AG04450 (cell line): Measurements from ENCODE around the gene ADAM15. TPM values are rescaled to one million over a fixed set of nuclear protein-coding genes. Genes with fewer than 3 reads are reported as not detected.

ENCODE experiments used
- CTCF ChIA-PET: fragments of 300-600, 350-600 bp; formaldehyde crosslinking; extraction: SDS; loops from one replicate; lab custom pipeline; 2022; ENCODE audit warnings: antibody characterized with exemption, inconsistent platforms; lab: Charles Lee
- POLR2A ChIA-PET: fragments of 350-600 bp; formaldehyde crosslinking; extraction: SDS; loops from one replicate; lab custom pipeline; 2021; ENCODE audit warnings: antibody characterized with exemption, inconsistent platforms; lab: Yijun Ruan, JAX
- DNase-seq: peaks from one replicate; pipeline ENCODE4 v3.0.0-alpha.2; 2011; ENCODE audit warnings: low read depth, low spot score
- H3K27ac ChIP-seq: one replicate; pipeline ENCODE4 v1.5.1; 2012; ENCODE audit warnings: low read depth, low read length, control low read depth
- H3K27me3 ChIP-seq: one replicate; pipeline ENCODE4 v1.6.0; 2012; ENCODE audit warnings: low read length; ENCODE audit not compliant: control insufficient read depth, insufficient read depth
- H3K4me3 ChIP-seq: 2 replicates; pipeline ENCODE4 v1.5.1; 2011; ENCODE audit warnings: mild to moderate bottlenecking, low read depth, low read length, control low read depth
- H3K9me3 ChIP-seq: 2 replicates; pipeline ENCODE4 v1.5.1; 2012; ENCODE audit warnings: low read length; ENCODE audit not compliant: control insufficient read depth, insufficient read depth
- polyA plus RNA-seq: library from polyadenylated mRNA; depleted of rRNA; stranded (reverse); fragments of >200 nt; gene quantifications from 2 replicates; pipeline ENCODE4 v1.2.3, GENCODE V29; 2011
- TF ChIP-seq, protein P1 (sequence below): IDR thresholded peaks from 2 replicates; pipeline ENCODE4 v1.5.1; 2011; ENCODE audit warnings: low read depth, low read length, control low read depth, inconsistent platforms

Gene ADAM15
- polyA plus RNA-seq, 1 experiment, result 25.9 TPM

DNA sequence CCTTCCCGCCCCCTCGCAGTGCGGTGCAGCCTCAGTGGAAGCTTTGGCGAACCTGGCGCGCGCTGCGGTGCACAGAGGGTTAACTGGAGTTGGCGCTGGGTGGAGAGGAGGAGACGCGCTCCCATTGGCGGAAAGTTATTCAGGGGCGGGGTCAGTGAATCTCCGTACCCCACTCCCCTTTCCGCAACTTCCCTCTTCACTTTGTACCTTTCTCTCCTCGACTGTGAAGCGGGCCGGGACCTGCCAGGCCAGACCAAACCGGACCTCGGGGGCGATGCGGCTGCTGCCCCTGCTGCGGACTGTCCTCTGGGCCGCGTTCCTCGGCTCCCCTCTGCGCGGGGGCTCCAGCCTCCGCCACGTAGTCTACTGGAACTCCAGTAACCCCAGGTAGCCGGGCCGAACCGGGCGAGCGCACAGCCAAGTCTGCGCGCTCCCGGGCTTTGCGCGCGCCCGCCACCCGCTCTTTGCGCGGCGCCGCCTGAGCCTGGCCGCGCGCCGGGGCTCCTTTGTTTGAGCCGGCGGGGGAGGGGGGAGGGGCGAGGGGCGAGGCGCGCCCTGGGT lies 12.5 kb downstream of the ADAM15 start, which contains the start of gene EFNA4:
Gene EFNA4, plus strand, starts transcription at position 191 of the 561 bp plus-strand sequence. Its CDS starts 84 bp downstream, at position 275.
- H3K27ac ChIP-seq, result peak within 1 kb of the TSS; percentile 80
- no peaks in the 10 kb centered on the region for H3K27me3 ChIP-seq
- POLR2A ChIA-PET, result interaction anchor here (0.6 to 0.8 kb wide), 2 partner anchors 15 to 70 kb away, joined by 3 read pairs; partner anchors contain the start of genes EFNA3 and LENEP
- H3K9me3 ChIP-seq, result no peaks in the 10 kb centered on the region
- peak within 1 kb of the TSS; percentile 96 for H3K4me3 ChIP-seq
- DNase-seq, result peak; percentile 36
- TF ChIP-seq, protein P1, sequence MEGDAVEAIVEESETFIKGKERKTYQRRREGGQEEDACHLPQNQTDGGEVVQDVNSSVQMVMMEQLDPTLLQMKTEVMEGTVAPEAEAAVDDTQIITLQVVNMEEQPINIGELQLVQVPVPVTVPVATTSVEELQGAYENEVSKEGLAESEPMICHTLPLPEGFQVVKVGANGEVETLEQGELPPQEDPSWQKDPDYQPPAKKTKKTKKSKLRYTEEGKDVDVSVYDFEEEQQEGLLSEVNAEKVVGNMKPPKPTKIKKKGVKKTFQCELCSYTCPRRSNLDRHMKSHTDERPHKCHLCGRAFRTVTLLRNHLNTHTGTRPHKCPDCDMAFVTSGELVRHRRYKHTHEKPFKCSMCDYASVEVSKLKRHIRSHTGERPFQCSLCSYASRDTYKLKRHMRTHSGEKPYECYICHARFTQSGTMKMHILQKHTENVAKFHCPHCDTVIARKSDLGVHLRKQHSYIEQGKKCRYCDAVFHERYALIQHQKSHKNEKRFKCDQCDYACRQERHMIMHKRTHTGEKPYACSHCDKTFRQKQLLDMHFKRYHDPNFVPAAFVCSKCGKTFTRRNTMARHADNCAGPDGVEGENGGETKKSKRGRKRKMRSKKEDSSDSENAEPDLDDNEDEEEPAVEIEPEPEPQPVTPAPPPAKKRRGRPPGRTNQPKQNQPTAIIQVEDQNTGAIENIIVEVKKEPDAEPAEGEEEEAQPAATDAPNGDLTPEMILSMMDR, result no peak
- CTCF ChIA-PET, result interaction anchor here (0.9 to 2.9 kb wide), 5 partner anchors 12 to 106 kb away, joined by 3 to 29 read pairs (median 9); partner anchors contain the start of gene ADAM15

GRCh38 chr1:155064111-155064831 lies 13.2 kb downstream of the ADAM15 start:
- no peaks in the 10 kb centered on the region for H3K9me3 ChIP-seq
- ChIA-PET CTCF (interaction anchor here (1.0 to 2.8 kb wide), 3 partner anchors 14 to 109 kb away, joined by 3 to 22 read pairs (median 9); partner anchors contain the start of genes ADAM15 and KRTCAP2), POLR2A (interaction anchor here (0.6 to 0.8 kb wide), 3 partner anchors 14 to 195 kb away, joined by 3 read pairs; partner anchors contain the start of genes EFNA3 and LENEP)
- TF ChIP-seq, protein P1, result no peak
- DNase-seq, result no peak
- peak overlapping the region; percentile 96 for H3K4me3 ChIP-seq
- no peaks in the 10 kb centered on the region for H3K27me3 ChIP-seq
- peak overlapping the region; percentile 21 for H3K27ac ChIP-seq

GRCh38 chr1:155064832-155065429 lies 13.8 kb downstream of the ADAM15 start:
- peak overlapping the region; percentile 96 for H3K4me3 ChIP-seq
- CTCF ChIA-PET, result interaction anchor here (1.0 to 2.8 kb wide), 3 partner anchors 14 to 108 kb away, joined by 3 to 22 read pairs (median 9); partner anchors contain the start of genes ADAM15 and KRTCAP2
- no peak overlapping the region for H3K27ac ChIP-seq
- DNase-seq, result no peak
- no peaks in the 10 kb centered on the region for H3K9me3 ChIP-seq
- no peaks in the 10 kb centered on the region for H3K27me3 ChIP-seq
- TF ChIP-seq, protein P1, result no peak
- POLR2A ChIA-PET, result interaction anchor here (0.7 kb wide), 1 partner anchor 92 kb away, joined by 4 read pairs; no protein-coding TSS in a partner anchor

DNA sequence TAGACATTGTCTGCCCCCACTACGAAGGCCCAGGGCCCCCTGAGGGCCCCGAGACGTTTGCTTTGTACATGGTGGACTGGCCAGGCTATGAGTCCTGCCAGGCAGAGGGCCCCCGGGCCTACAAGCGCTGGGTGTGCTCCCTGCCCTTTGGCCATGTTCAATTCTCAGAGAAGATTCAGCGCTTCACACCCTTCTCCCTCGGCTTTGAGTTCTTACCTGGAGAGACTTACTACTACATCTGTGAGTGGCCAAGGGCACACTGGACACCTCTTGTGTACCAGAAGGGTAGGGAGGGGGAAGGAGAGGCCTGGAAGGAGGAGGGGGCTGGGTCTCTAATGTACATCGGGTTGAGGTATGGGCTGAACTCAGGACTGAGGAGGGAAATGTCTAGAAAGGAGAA lies 15.7 kb downstream of the ADAM15 start:
- no peak overlapping the region for H3K27ac ChIP-seq
- no peaks in the 10 kb centered on the region for H3K9me3 ChIP-seq
- H3K27me3 ChIP-seq, result no peaks in the 10 kb centered on the region
- CTCF ChIA-PET, result interaction anchor here (1.8 to 2.8 kb wide), 2 partner anchors 18 kb away, joined by 9 to 22 read pairs; no protein-coding TSS in a partner anchor
- no peak for DNase-seq
- TF ChIP-seq, protein P1, result no peak
- POLR2A ChIA-PET, result no interaction called here
- no peak overlapping the region for H3K4me3 ChIP-seq
